ENCODE results near the gene ZAR1L. TPM values are rescaled to one million over a fixed set of nuclear protein-coding genes. Genes with fewer than 3 reads are reported as not detected.
"Not testable (repeated sequence)": the region's sequence is repeated elsewhere in the genome, so short reads cannot be mapped to it uniquely, and the experiment has no call there.

The ZAR1L gene, protein sequence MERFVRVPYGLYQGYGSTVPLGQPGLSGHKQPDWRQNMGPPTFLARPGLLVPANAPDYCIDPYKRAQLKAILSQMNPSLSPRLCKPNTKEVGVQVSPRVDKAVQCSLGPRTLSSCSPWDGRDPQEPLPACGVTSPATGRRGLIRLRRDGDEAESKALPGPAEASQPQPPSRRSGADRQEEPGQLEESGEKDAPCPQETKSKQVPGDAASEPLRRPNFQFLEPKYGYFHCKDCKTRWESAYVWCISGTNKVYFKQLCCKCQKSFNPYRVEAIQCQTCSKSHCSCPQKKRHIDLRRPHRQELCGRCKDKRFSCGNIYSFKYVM
- total RNA-seq = not detected

- H3K9me3 ChIP-seq = no peaks in the 10 kb centered on the region
- no peaks in the 10 kb centered on the region for H3K27me3 ChIP-seq (replicated peaks; ENCODE audit: insufficient read depth)
- no peaks in the 10 kb centered on the region for H3K36me3 ChIP-seq
- ATAC-seq (ENCODE audit: insufficient number of reproducible peaks, low FRiP score, low read depth) (peak; percentile 94), DNase-seq (ENCODE audit: low spot score) (peak; percentile 67)
- peak within 1 kb of the TSS; percentile 98 to 99 for H3K27ac ChIP-seq
- H3K4me1 ChIP-seq (ENCODE audit: control insufficient read depth in 1 of 2, low read depth in 2 of 2) = peaks cover 0 to 11% of the 10 kb centered on the region in 2 donors
- TF ChIP-seq CTCF (IDR thresholded peaks at IDR 0.05) = no peak
- peak within 1 kb of the TSS; percentile 82 for H3K4me3 ChIP-seq
Observed at GRCh38 chr13:32315238-32316027, at the start of gene ZAR1L, which contains the start of gene BRCA2. ZAR1L (minus strand) TSS chr13:32315363; CDS start chr13:32311925, 3,438 bp downstream. BRCA2 (plus strand) TSS chr13:32315508; CDS start chr13:32316461, 953 bp downstream.

DNA sequence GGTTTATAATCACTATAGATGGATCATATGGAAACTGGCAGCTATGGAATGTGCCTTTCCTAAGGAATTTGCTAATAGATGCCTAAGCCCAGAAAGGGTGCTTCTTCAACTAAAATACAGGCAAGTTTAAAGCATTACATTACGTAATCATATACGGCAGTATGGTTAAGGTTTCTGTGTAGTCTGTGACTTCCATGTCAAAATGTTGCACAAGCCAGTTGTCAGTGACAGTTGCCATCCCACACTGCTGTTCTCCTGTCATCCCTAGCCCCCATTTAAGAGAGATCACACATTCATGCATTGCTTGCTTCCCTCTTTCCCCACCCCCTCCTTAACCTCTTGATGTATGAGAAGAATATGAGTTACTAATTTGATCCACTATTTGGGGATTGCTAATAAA is 47.4 kb upstream of the ZAR1L start:
- no peak for DNase-seq (ENCODE audit: low spot score)
- H3K36me3 ChIP-seq = no peaks in the 10 kb centered on the region
- H3K9me3 ChIP-seq = no peaks in the 10 kb centered on the region
- no peaks in the 10 kb centered on the region for H3K27me3 ChIP-seq (replicated peaks; ENCODE audit: insufficient read depth)
- TF ChIP-seq CTCF (IDR thresholded peaks at IDR 0.05) = no peak
- H3K27ac ChIP-seq = no peak overlapping the region
- no peak for ATAC-seq (ENCODE audit: insufficient number of reproducible peaks, low FRiP score, low read depth)
- H3K4me3 ChIP-seq = no peak overlapping the region
- no peaks in the 10 kb centered on the region for H3K4me1 ChIP-seq (ENCODE audit: control insufficient read depth in 1 of 2, low read depth in 2 of 2)

- H3K36me3 ChIP-seq, H3K4me3 ChIP-seq: not testable (repeated sequence)
Observed at GRCh38 chr13:32355935-32356334, 40.8 kb upstream of the ZAR1L start.

GRCh38 chr13:32354040-32354439 is 38.9 kb upstream of the ZAR1L start:
- Histone ChIP-seq H3K27me3 (replicated peaks; ENCODE audit: insufficient read depth) (no peaks in the 10 kb centered on the region), H3K4me3 (no peak overlapping the region), H3K4me1 (ENCODE audit: control insufficient read depth in 1 of 2, low read depth in 2 of 2) (no peaks in the 10 kb centered on the region), H3K36me3 (no peaks in the 10 kb centered on the region), H3K27ac (no peak overlapping the region), H3K9me3 (no peaks in the 10 kb centered on the region)
- DNase-seq (ENCODE audit: low spot score) (no peak), ATAC-seq (ENCODE audit: insufficient number of reproducible peaks, low FRiP score, low read depth) (no peak)
- no peak for TF ChIP-seq CTCF (IDR thresholded peaks at IDR 0.05)

More at GRCh38 chr13:32355935-32356334, 40.8 kb upstream of the ZAR1L start:
- DNase-seq (ENCODE audit: low spot score); H3K9me3 ChIP-seq; H3K4me1 ChIP-seq (ENCODE audit: control insufficient read depth in 1 of 2, low read depth in 2 of 2); H3K27ac ChIP-seq; ATAC-seq (ENCODE audit: insufficient number of reproducible peaks, low FRiP score, low read depth); H3K27me3 ChIP-seq (replicated peaks; ENCODE audit: insufficient read depth): not testable (repeated sequence)

GRCh38 chr13:32350839-32351441 is 35.8 kb upstream of the ZAR1L start:
- not testable (repeated sequence) for H3K4me3 ChIP-seq; DNase-seq (ENCODE audit: low spot score); H3K4me1 ChIP-seq (ENCODE audit: control insufficient read depth in 1 of 2, low read depth in 2 of 2); H3K9me3 ChIP-seq; H3K27me3 ChIP-seq (replicated peaks; ENCODE audit: insufficient read depth); H3K36me3 ChIP-seq; H3K27ac ChIP-seq; ATAC-seq (ENCODE audit: insufficient number of reproducible peaks, low FRiP score, low read depth)

- H3K36me3 ChIP-seq = no peaks in the 10 kb centered on the region
- H3K27me3 ChIP-seq (replicated peaks; ENCODE audit: insufficient read depth) = no peaks in the 10 kb centered on the region
- no peak overlapping the region for H3K27ac ChIP-seq
- no peaks in the 10 kb centered on the region for H3K9me3 ChIP-seq
- TF ChIP-seq CTCF (IDR thresholded peaks at IDR 0.05) = no peak
- no peak for DNase-seq (ENCODE audit: low spot score)
- H3K4me1 ChIP-seq (ENCODE audit: control insufficient read depth in 1 of 2, low read depth in 2 of 2) = no peaks in the 10 kb centered on the region
- H3K4me3 ChIP-seq = no peak overlapping the region
- ATAC-seq (ENCODE audit: insufficient number of reproducible peaks, low FRiP score, low read depth) = no peak
Observed at GRCh38 chr13:32347651-32348050, 32.5 kb upstream of the ZAR1L start.

Measured in thoracic aorta (tissue), 2 donors.